Calu3 (cell line): ENCODE measurements around the gene ARHGAP32. TPM values are rescaled to one million over a fixed set of nuclear protein-coding genes. Genes with fewer than 3 reads are reported as not detected.
A peak's percentile ranks its signal among the peaks of the same experiment; 100 is the strongest.

Experiments used
- BruUV-seq: library from RNA; stranded (reverse); fragments of 400-500 nt; replicated peaks from 2 replicates; lab custom pipeline; 2021; lab: Mats Ljungman, UMichigan
- CTCF ChIA-PET: fragments of 300-600 bp; sonication (Branson Sonifier 250); formaldehyde crosslinking; loops from one replicate; lab custom pipeline; 2022; ENCODE audit warnings: antibody characterized with exemption; lab: Charles Lee
- DNase-seq: peaks from one replicate; pipeline ENCODE4 v3.0.0; 2022
- H3K27ac Mint-ChIP-seq: one replicate; pipeline ENCODE4 v1.8.0; 2022; ENCODE audit warnings: mixed read lengths; ENCODE audit not compliant: unreplicated experiment
- H3K27me3 Mint-ChIP-seq: one replicate; pipeline ENCODE4 v1.8.0; 2022; ENCODE audit warnings: mixed read lengths; ENCODE audit not compliant: unreplicated experiment
- H3K36me3 Mint-ChIP-seq: one replicate; pipeline ENCODE4 v1.8.0; 2022; ENCODE audit warnings: mild to moderate bottlenecking, moderate library complexity, mixed read lengths; ENCODE audit not compliant: insufficient read depth, unreplicated experiment
- H3K4me1 Mint-ChIP-seq: one replicate; pipeline ENCODE4 v1.8.0; 2022; ENCODE audit warnings: mild to moderate bottlenecking, low read depth, mixed read lengths; ENCODE audit not compliant: unreplicated experiment
- H3K4me3 Mint-ChIP-seq: one replicate; pipeline ENCODE4 v1.8.0; 2022; ENCODE audit warnings: mild to moderate bottlenecking, low read depth, moderate library complexity, mixed read lengths; ENCODE audit not compliant: unreplicated experiment
- H3K9me3 Mint-ChIP-seq: one replicate; pipeline ENCODE4 v1.8.0; 2022; ENCODE audit warnings: low read depth, mixed read lengths; ENCODE audit not compliant: unreplicated experiment
- intact Hi-C: fragments of 100-400 bp; cut with micrococcal nuclease; formaldehyde crosslinking; loops from one replicate; pipeline ENCODE4 v1.10.0; 2022; ENCODE audit not compliant: unreplicated experiment
- total RNA-seq: library from RNA; stranded (reverse); gene quantifications from 2 replicates; pipeline ENCODE4 v1.2.3, GENCODE V29; 2022
- TF ChIP-seq, protein P1 (sequence below): fragments of 200-600 bp; IDR thresholded peaks from one replicate; pipeline ENCODE4 v1.8.0; 2022; ENCODE audit warnings: antibody characterized with exemption; ENCODE audit not compliant: unreplicated experiment

Gene ARHGAP32
- total RNA-seq, 1 experiment from 2014 or later = 40.1 TPM

DNA sequence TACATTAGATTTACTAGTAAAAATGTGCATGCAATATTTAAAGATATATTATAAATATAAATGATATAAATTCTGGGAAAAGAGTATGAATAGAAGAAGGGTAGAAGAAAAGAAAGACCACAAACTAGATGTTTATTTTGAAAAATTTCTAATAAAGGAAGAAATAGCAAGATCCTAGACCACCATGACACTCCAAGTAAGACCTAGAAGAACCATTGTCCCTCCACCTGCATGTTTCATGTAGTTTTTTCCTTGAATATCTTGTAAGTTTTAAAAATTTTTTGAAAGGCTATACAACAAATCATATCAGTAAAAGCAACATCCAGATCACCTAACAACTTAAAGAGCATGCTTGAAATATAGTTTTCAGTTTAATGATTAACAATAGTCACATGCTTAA is 46.8 kb downstream of the ARHGAP32 start:
- Mint-ChIP-seq H3K27ac (peak overlapping the region; percentile 42), H3K9me3 (no peaks in the 10 kb centered on the region), H3K36me3 (peaks cover 8% of the 10 kb centered on the region), H3K4me1 (peaks cover 39% of the 10 kb centered on the region), H3K4me3 (no peak overlapping the region), H3K27me3 (no peaks in the 10 kb centered on the region)
- CTCF ChIA-PET = interaction anchor here (0.7 to 1.2 kb wide), 2 partner anchors 22 to 107 kb away, joined by 3 read pairs; no protein-coding TSS in a partner anchor
- TF ChIP-seq, protein P1, sequence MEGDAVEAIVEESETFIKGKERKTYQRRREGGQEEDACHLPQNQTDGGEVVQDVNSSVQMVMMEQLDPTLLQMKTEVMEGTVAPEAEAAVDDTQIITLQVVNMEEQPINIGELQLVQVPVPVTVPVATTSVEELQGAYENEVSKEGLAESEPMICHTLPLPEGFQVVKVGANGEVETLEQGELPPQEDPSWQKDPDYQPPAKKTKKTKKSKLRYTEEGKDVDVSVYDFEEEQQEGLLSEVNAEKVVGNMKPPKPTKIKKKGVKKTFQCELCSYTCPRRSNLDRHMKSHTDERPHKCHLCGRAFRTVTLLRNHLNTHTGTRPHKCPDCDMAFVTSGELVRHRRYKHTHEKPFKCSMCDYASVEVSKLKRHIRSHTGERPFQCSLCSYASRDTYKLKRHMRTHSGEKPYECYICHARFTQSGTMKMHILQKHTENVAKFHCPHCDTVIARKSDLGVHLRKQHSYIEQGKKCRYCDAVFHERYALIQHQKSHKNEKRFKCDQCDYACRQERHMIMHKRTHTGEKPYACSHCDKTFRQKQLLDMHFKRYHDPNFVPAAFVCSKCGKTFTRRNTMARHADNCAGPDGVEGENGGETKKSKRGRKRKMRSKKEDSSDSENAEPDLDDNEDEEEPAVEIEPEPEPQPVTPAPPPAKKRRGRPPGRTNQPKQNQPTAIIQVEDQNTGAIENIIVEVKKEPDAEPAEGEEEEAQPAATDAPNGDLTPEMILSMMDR = no peak
- no peak for DNase-seq
- BruUV-seq = no TSS peak
- intact Hi-C loops = no loop called here

DNA sequence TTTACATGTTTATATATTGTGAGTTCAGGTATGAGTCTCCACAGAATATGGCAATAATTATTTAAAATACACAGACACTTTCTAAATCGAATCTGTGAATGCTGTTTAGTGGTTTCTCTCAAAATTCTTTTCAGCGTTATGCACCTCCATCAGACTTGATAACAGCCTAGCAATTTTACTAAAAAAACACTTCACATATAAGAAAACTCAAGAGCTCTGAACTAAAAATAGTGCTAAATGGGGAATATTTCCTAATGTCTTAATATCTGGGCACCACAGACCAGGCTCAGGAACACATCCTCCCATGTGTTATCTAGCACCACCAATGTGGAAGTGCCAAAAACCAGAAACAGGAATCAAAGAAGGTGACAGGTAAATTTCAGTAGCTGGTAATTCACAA is 47.9 kb downstream of the ARHGAP32 start:
- H3K4me1 Mint-ChIP-seq = peaks cover 34% of the 10 kb centered on the region
- CTCF ChIA-PET = no interaction called here
- peak overlapping the region; percentile 84 for H3K27ac Mint-ChIP-seq
- H3K4me3 Mint-ChIP-seq = no peak overlapping the region
- DNase-seq = no peak
- peaks cover 3% of the 10 kb centered on the region for H3K9me3 Mint-ChIP-seq
- no TSS peak for BruUV-seq
- TF ChIP-seq, protein P1 = no peak
- no peaks in the 10 kb centered on the region for H3K27me3 Mint-ChIP-seq
- H3K36me3 Mint-ChIP-seq = peaks cover 8% of the 10 kb centered on the region
- intact Hi-C loops = no loop called here

DNA sequence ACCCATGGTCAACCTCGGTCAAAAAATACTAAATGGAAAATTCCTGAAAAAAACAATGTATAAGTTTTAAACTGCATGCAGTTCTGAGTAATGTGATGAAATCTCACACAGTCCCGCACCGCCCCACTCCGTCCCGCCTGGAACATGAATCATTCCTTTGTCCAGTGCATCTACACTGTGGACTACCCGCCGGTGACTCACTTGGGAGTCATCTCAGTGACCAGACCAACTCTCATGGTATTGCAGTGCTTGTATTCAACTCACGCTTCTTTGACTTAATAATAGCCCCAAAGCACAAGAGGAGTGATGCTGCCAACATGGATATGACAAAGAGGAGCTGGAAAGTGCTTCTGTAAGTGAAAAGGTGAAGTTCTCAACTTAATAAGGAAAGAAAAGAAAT is 48.8 kb downstream of the ARHGAP32 start:
- Mint-ChIP-seq H3K4me1 (peaks cover 25% of the 10 kb centered on the region), H3K4me3 (peak overlapping the region; percentile 57), H3K36me3 (peaks cover 8% of the 10 kb centered on the region), H3K27ac (peak overlapping the region; percentile 99), H3K9me3 (peaks cover 3% of the 10 kb centered on the region), H3K27me3 (no peaks in the 10 kb centered on the region)
- CTCF ChIA-PET = no interaction called here
- BruUV-seq = no TSS peak
- DNase-seq = peak; percentile 89
- intact Hi-C loops = loop anchor here (2.0 kb wide), 1 partner anchor 47 kb away; no protein-coding TSS in a partner anchor
- TF ChIP-seq, protein P1 = no peak

DNA sequence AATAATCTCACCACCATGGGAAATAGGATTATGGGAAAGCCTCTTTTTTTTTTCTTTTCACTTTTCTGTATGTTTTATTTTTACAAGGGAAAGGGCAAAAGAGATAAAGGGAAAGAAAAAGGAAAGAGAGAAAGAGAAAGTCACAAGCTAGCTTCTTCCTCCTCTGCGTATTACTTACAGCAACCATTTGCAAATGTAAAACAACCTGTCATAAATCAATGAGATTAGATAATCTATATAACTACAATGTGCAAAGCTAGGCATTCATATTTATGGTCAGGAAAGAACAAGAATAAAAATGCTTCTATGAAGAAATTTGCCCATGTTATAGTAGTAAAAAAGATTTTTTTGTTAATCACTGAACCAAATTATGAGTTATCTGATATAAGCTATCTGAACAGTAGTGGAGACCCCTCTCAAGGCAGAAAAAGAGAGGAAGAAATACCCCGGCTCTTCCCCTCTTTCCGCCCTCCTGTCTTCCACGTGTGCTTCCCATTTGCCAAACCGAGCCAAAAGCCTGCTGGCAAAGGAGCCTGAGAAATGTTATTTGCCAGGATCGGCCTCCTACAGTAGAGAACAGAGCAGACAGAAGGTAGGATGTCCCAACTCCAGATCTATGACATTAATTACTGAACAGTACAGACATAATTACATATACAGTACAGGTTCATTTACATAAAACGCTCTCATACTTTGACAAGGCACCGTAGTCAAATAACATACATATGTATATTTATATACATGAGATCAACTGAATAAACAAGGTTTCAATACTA is 50.2 kb downstream of the ARHGAP32 start:
- peaks cover 8% of the 10 kb centered on the region for H3K36me3 Mint-ChIP-seq
- no peak for DNase-seq
- peak overlapping the region; percentile 44 for H3K4me3 Mint-ChIP-seq
- BruUV-seq = no TSS peak
- intact Hi-C loops = loop anchor here (2.0 kb wide), 1 partner anchor 49 kb away; no protein-coding TSS in a partner anchor
- TF ChIP-seq, protein P1 = no peak
- no peaks in the 10 kb centered on the region for H3K27me3 Mint-ChIP-seq
- peaks cover 3% of the 10 kb centered on the region for H3K9me3 Mint-ChIP-seq
- CTCF ChIA-PET = no interaction called here
- H3K4me1 Mint-ChIP-seq = peaks cover 23% of the 10 kb centered on the region
- peak overlapping the region; percentile 99 for H3K27ac Mint-ChIP-seq
